ENCODE measurements around the gene LRP11.
"Not testable (repeated sequence)": the region's sequence is repeated elsewhere in the genome, so short reads cannot be mapped to it uniquely, and the experiment has no call there.

DNA sequence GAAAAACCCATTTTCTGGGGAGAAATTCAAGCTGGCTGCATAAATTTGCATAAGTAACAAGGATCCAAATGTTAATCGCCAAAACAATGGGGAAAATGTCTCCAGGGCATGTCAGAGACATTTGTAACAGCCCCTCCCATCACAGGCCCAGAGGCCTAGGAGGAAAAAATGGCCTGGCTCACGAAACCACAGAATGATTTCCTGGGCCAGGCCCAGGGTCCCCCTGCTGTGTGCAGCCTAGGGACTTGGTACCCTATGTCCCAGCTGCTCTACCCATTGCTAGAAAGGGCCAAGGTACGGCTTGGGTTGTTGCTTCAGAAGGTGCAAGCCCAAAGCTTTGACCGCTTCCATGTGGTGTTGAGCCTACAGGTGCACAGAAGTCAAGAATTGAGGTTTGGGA is 44.3 kb upstream of the LRP11 start:
- TF ChIP-seq, protein P1, sequence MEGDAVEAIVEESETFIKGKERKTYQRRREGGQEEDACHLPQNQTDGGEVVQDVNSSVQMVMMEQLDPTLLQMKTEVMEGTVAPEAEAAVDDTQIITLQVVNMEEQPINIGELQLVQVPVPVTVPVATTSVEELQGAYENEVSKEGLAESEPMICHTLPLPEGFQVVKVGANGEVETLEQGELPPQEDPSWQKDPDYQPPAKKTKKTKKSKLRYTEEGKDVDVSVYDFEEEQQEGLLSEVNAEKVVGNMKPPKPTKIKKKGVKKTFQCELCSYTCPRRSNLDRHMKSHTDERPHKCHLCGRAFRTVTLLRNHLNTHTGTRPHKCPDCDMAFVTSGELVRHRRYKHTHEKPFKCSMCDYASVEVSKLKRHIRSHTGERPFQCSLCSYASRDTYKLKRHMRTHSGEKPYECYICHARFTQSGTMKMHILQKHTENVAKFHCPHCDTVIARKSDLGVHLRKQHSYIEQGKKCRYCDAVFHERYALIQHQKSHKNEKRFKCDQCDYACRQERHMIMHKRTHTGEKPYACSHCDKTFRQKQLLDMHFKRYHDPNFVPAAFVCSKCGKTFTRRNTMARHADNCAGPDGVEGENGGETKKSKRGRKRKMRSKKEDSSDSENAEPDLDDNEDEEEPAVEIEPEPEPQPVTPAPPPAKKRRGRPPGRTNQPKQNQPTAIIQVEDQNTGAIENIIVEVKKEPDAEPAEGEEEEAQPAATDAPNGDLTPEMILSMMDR (IDR thresholded peaks at IDR 0.05): not testable (repeated sequence)
- TF ChIP-seq EZH2phosphoT487 (IDR thresholded peaks at IDR 0.05): not testable (repeated sequence)

Data from neural progenitor cell (in vitro differentiated cells).